Skeletal muscle satellite cell (primary cell): ENCODE measurements around the gene PGBD5.
A peak's percentile ranks its signal among the peaks of the same experiment; 100 is the strongest.

Source experiments
- H3K27me3 ChIP-seq: 2 replicates; pipeline ENCODE4 v1.7.0; 2013; ENCODE audit warnings: low read length; ENCODE audit not compliant: control insufficient read depth, insufficient read depth
- H3K36me3 ChIP-seq: 2 replicates; pipeline ENCODE4 v1.7.0; 2013; ENCODE audit warnings: mild to moderate bottlenecking, control low read depth, low read length; ENCODE audit not compliant: insufficient read depth
- H3K4me1 ChIP-seq: 2 replicates; pipeline ENCODE4 v1.7.0; 2013; ENCODE audit warnings: low read length; ENCODE audit not compliant: control insufficient read depth, insufficient read depth
- H3K4me2 ChIP-seq: 2 replicates; pipeline ENCODE4 v1.7.0; 2013; ENCODE audit warnings: mild to moderate bottlenecking, low read length
- H3K4me3 ChIP-seq: 2 replicates; pipeline ENCODE4 v1.7.0; 2013; ENCODE audit warnings: low read length
- H3K9ac ChIP-seq: 2 replicates; pipeline ENCODE4 v1.7.0; 2013; ENCODE audit warnings: mild to moderate bottlenecking, low read depth, low read length, moderate library complexity
- H3K9me3 ChIP-seq: replicated peaks from 2 replicates; pipeline ENCODE4 v1.7.0; 2013; ENCODE audit warnings: mild to moderate bottlenecking, control low read depth, low read length

Gene PGBD5

DNA sequence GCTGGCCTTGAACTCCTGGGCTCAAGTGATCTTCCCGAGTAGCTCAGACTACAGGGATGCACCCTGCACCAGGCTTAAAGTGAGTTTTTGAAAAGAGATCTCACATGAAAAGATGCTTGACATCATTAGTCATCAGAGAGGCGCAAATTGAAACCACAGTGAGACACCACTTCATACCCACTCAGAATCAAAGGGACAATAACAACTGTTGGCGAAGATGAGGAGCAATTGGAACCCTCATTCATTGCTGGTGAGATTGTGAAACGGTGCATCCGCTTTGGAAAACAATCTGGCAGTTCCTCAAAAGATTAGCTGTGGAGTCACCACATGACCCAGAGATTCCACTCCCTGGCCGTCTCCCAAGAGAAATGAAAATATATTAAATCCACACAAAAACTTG is 122.3 kb downstream of the PGBD5 start:
- Histone ChIP-seq H3K9ac (no peak overlapping the region), H3K4me2 (peak overlapping the region; percentile 35), H3K4me3 (no peak overlapping the region), H3K36me3 (no peaks in the 10 kb centered on the region), H3K4me1 (peaks cover 21% of the 10 kb centered on the region), H3K9me3 (no peaks in the 10 kb centered on the region), H3K27me3 (no peaks in the 10 kb centered on the region)

- Histone ChIP-seq H3K4me2 (no peak overlapping the region), H3K4me1 (peaks cover 19% of the 10 kb centered on the region), H3K9me3 (no peaks in the 10 kb centered on the region), H3K4me3 (no peak overlapping the region), H3K36me3 (no peaks in the 10 kb centered on the region), H3K27me3 (no peaks in the 10 kb centered on the region), H3K9ac (no peak overlapping the region)
Measured at GRCh38 chr1:230303069-230303468, 123.1 kb downstream of the PGBD5 start.

GRCh38 chr1:230301822-230302221 is 124.3 kb downstream of the PGBD5 start:
- no peak overlapping the region for H3K4me2 ChIP-seq
- no peak overlapping the region for H3K9ac ChIP-seq
- no peaks in the 10 kb centered on the region for H3K36me3 ChIP-seq
- no peak overlapping the region for H3K4me3 ChIP-seq
- H3K9me3 ChIP-seq, result no peaks in the 10 kb centered on the region
- H3K27me3 ChIP-seq, result no peaks in the 10 kb centered on the region
- peaks cover 12% of the 10 kb centered on the region for H3K4me1 ChIP-seq

DNA sequence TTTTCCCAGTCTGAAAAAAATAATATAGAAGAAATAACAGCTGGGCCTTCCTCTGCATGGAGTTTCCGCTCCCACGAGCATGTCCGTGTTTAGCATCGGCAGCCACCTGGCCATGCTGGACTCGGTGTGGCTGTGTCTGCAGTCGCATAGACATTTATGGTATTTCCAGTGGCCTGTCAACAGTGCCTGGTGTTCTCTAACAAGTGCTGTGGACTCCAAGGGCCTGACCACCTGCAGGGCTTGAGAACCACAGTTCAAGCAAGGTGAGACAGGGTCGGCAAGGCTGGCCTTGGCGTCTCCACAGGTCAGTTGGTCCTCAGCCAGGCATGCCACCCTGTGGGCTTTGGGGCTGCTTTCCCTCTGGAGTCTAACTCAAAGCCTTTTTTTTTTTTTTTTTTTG is 124.8 kb downstream of the PGBD5 start:
- Histone ChIP-seq H3K4me3 (no peak overlapping the region), H3K9me3 (no peaks in the 10 kb centered on the region), H3K36me3 (no peaks in the 10 kb centered on the region), H3K4me2 (no peak overlapping the region), H3K27me3 (no peaks in the 10 kb centered on the region), H3K4me1 (peaks cover 12% of the 10 kb centered on the region), H3K9ac (no peak overlapping the region)

- Histone ChIP-seq H3K9ac (no peak overlapping the region), H3K4me3 (no peak overlapping the region), H3K4me1 (peaks cover 12% of the 10 kb centered on the region), H3K9me3 (no peaks in the 10 kb centered on the region), H3K4me2 (no peak overlapping the region), H3K27me3 (peaks cover 3% of the 10 kb centered on the region), H3K36me3 (no peaks in the 10 kb centered on the region)
Measured at GRCh38 chr1:230300322-230301301, 125.5 kb downstream of the PGBD5 start.

DNA sequence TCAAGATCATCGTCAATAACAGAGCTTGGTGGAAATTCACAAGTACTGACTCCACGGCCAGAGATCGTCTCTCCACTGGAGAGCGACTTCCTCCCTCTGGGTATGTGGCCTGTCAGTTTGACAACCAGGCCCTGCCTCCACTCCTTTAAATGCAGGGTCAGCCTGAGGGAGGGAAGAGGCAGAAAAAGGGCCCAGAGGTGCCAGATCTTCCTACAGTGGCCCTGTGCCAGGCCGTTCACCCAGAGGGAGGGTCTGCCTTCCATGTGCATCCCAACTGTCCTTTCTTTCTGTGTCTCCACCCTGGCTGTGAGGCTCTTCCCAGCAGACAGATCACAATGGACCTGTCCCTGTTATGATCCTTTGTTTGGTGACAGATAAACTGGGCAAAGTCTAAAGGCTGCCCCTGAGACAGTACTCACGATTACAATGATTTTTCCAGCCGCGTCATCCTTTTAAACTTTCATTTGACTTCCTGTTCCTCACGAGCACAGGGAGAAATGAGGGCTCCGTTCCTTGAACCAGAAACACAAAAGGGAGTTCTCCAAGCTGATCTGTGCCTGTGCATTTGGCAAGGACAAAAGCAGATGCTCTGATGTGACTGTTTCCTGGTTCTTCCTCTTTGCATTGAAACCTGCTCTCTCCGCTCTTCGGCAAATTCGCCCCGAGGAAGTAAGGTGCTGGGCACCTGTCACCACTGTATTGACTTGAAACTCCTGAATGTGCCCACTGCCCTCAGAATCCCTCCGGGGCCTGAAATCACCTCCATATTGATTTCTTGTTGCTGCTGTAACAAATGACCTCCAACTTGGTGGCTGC is 126.7 kb downstream of the PGBD5 start:
- peaks cover 3% of the 10 kb centered on the region for H3K27me3 ChIP-seq
- H3K9me3 ChIP-seq, result no peaks in the 10 kb centered on the region
- no peak overlapping the region for H3K4me2 ChIP-seq
- H3K36me3 ChIP-seq, result no peaks in the 10 kb centered on the region
- no peak overlapping the region for H3K9ac ChIP-seq
- peaks cover 11% of the 10 kb centered on the region for H3K4me1 ChIP-seq
- H3K4me3 ChIP-seq, result no peak overlapping the region

- no peaks in the 10 kb centered on the region for H3K9me3 ChIP-seq
- H3K4me3 ChIP-seq, result no peak overlapping the region
- no peaks in the 10 kb centered on the region for H3K36me3 ChIP-seq
- H3K27me3 ChIP-seq, result peaks cover 27% of the 10 kb centered on the region
- H3K4me2 ChIP-seq, result no peak overlapping the region
- no peak overlapping the region for H3K9ac ChIP-seq
- H3K4me1 ChIP-seq, result no peaks in the 10 kb centered on the region
Measured at GRCh38 chr1:230295367-230295766, 130.8 kb downstream of the PGBD5 start.

GRCh38 chr1:230293390-230293700 is 132.8 kb downstream of the PGBD5 start:
- Histone ChIP-seq H3K36me3 (no peaks in the 10 kb centered on the region), H3K9ac (no peak overlapping the region), H3K4me1 (no peaks in the 10 kb centered on the region), H3K9me3 (no peaks in the 10 kb centered on the region), H3K4me2 (no peak overlapping the region), H3K27me3 (peaks cover 27% of the 10 kb centered on the region), H3K4me3 (no peak overlapping the region)

GRCh38 chr1:230292689-230293389 is 133.3 kb downstream of the PGBD5 start:
- no peaks in the 10 kb centered on the region for H3K9me3 ChIP-seq
- no peak overlapping the region for H3K4me2 ChIP-seq
- no peak overlapping the region for H3K4me3 ChIP-seq
- peaks cover 27% of the 10 kb centered on the region for H3K27me3 ChIP-seq
- H3K4me1 ChIP-seq, result no peaks in the 10 kb centered on the region
- H3K9ac ChIP-seq, result no peak overlapping the region
- no peaks in the 10 kb centered on the region for H3K36me3 ChIP-seq

GRCh38 chr1:230291731-230292620 is 134.2 kb downstream of the PGBD5 start:
- Histone ChIP-seq H3K9ac (no peak overlapping the region), H3K27me3 (peaks cover 27% of the 10 kb centered on the region)

GRCh38 chr1:230289350-230289644 is 136.8 kb downstream of the PGBD5 start:
- no peak overlapping the region for H3K4me2 ChIP-seq
- H3K9ac ChIP-seq, result no peak overlapping the region
- no peaks in the 10 kb centered on the region for H3K36me3 ChIP-seq
- H3K27me3 ChIP-seq, result peaks cover 24% of the 10 kb centered on the region
- no peaks in the 10 kb centered on the region for H3K4me1 ChIP-seq
- H3K9me3 ChIP-seq, result no peaks in the 10 kb centered on the region
- no peak overlapping the region for H3K4me3 ChIP-seq

More at GRCh38 chr1:230291731-230292620, 134.2 kb downstream of the PGBD5 start:
- no peaks in the 10 kb centered on the region for H3K9me3 ChIP-seq
- H3K4me3 ChIP-seq, result no peak overlapping the region
- no peaks in the 10 kb centered on the region for H3K36me3 ChIP-seq
- no peak overlapping the region for H3K4me2 ChIP-seq
- H3K4me1 ChIP-seq, result no peaks in the 10 kb centered on the region
